Measurements from ENCODE around the gene CD300H. TPM values are rescaled to one million over a fixed set of nuclear protein-coding genes. Genes with fewer than 3 reads are reported as not detected.
A peak's percentile ranks its signal among the peaks of the same experiment; 100 is the strongest.

The CD300H gene
- total RNA-seq (2021; ENCODE audit: unreplicated experiment) (not detected), Bru-seq, nascent RNA (not detected), BruChase-seq, experiment 1, labeled RNA remaining after a 2-hour chase (percentile 10 among the genes with signal in this experiment), BruChase-seq, experiment 2, labeled RNA remaining after a 6-hour chase (not detected)
- not detected for polyA plus RNA-seq (2012; ENCODE audit: insufficient read length)
- long read RNA-seq: 0 reads

- no peaks in the 10 kb centered on the region for H3K27me3 ChIP-seq (ENCODE audit: control insufficient read depth, insufficient read depth, low read length)
- ChIA-PET CTCF (interaction anchor here (1.9 kb wide), 1 partner anchor 90 kb away, joined by 10 read pairs; no protein-coding TSS in a partner anchor), POLR2A (no interaction called here)
- BruUV-seq (replicated peaks): no TSS peak
- in situ Hi-C loops (cut with HindIII; ENCODE audit: low pct_unique_long_range_greater_than_20kb, low sequenced_read_pairs): no loop called here
- H3K4me3 ChIP-seq (ENCODE audit: low read depth in 2 of 2, low read length in 2 of 2): no peak within 1 kb of the TSS
- H3K27ac ChIP-seq (ENCODE audit: low read length): no peak within 1 kb of the TSS
- intact Hi-C loops (cut with micrococcal nuclease; ENCODE audit: unreplicated experiment): loop anchor here (5.0 kb wide), 1 partner anchor 170 kb away; the partner anchor contains the start of gene RAB37
- H3K36me3 ChIP-seq (ENCODE audit: control insufficient read depth, insufficient read depth, low read length): no peaks in the 10 kb centered on the region
- H3K9me3 ChIP-seq (ENCODE audit: control insufficient read depth, insufficient read depth, low read depth, low read length): no peaks in the 10 kb centered on the region
- TF ChIP-seq, protein P1, sequence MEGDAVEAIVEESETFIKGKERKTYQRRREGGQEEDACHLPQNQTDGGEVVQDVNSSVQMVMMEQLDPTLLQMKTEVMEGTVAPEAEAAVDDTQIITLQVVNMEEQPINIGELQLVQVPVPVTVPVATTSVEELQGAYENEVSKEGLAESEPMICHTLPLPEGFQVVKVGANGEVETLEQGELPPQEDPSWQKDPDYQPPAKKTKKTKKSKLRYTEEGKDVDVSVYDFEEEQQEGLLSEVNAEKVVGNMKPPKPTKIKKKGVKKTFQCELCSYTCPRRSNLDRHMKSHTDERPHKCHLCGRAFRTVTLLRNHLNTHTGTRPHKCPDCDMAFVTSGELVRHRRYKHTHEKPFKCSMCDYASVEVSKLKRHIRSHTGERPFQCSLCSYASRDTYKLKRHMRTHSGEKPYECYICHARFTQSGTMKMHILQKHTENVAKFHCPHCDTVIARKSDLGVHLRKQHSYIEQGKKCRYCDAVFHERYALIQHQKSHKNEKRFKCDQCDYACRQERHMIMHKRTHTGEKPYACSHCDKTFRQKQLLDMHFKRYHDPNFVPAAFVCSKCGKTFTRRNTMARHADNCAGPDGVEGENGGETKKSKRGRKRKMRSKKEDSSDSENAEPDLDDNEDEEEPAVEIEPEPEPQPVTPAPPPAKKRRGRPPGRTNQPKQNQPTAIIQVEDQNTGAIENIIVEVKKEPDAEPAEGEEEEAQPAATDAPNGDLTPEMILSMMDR (IDR thresholded peaks at IDR 0.05): no peak
- TF ChIP-seq POLR2AphosphoS5 (IDR thresholded peaks at IDR 0.05; ENCODE audit: low read depth, low read length): no peak
- TF ChIP-seq, protein P2, sequence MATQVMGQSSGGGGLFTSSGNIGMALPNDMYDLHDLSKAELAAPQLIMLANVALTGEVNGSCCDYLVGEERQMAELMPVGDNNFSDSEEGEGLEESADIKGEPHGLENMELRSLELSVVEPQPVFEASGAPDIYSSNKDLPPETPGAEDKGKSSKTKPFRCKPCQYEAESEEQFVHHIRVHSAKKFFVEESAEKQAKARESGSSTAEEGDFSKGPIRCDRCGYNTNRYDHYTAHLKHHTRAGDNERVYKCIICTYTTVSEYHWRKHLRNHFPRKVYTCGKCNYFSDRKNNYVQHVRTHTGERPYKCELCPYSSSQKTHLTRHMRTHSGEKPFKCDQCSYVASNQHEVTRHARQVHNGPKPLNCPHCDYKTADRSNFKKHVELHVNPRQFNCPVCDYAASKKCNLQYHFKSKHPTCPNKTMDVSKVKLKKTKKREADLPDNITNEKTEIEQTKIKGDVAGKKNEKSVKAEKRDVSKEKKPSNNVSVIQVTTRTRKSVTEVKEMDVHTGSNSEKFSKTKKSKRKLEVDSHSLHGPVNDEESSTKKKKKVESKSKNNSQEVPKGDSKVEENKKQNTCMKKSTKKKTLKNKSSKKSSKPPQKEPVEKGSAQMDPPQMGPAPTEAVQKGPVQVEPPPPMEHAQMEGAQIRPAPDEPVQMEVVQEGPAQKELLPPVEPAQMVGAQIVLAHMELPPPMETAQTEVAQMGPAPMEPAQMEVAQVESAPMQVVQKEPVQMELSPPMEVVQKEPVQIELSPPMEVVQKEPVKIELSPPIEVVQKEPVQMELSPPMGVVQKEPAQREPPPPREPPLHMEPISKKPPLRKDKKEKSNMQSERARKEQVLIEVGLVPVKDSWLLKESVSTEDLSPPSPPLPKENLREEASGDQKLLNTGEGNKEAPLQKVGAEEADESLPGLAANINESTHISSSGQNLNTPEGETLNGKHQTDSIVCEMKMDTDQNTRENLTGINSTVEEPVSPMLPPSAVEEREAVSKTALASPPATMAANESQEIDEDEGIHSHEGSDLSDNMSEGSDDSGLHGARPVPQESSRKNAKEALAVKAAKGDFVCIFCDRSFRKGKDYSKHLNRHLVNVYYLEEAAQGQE (IDR thresholded peaks at IDR 0.05; ENCODE audit: insufficient read depth in 1 of 2, low read depth in 2 of 2, low read length in 1 of 2): no peak
- TF ChIP-seq SIN3A (IDR thresholded peaks at IDR 0.05; ENCODE audit: borderline replicate concordance, insufficient read depth, low read depth, low read length): no peak
- no peak for TF ChIP-seq TCF7L2 (IDR thresholded peaks at IDR 0.05; ENCODE audit: low read depth, low read length)
- DNase-seq (ENCODE audit: low read depth, low spot score) (no peak), ATAC-seq (no peak)
- H3K4me1 ChIP-seq (ENCODE audit: control insufficient read depth, insufficient read depth, low read length): peaks cover 11% of the 10 kb centered on the region; the same call in 1 of the 2 replicates
These were observed at the start of gene CD300H for GRCh38 chr17:74567397-74567796. TSS of gene CD300H (minus strand) at chr17:74567509.

DNA sequence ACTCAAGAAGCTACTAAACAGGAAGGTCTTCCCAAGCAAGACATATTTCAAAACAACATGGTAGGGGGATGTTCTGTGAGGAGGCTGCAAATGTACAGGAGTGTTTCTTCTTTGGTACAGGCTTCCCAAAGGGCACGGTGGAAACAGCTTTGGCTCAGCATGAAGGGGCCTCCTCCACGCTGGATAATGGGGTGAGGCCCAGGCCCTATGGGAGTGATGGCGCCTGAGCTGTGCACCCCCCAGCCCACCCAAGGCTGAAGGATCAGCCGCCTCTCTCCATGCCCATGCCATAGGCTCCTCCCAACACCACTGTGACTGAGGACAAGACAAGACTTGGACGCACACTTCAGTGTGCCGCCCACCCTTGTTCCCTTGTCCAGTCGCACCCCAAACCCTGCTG lies 49.4 kb upstream of the CD300H start:
- TF ChIP-seq SIN3A (IDR thresholded peaks at IDR 0.05; ENCODE audit: borderline replicate concordance, insufficient read depth, low read depth, low read length) (no peak), TCF7L2 (IDR thresholded peaks at IDR 0.05; ENCODE audit: low read depth, low read length) (no peak), POLR2AphosphoS5 (IDR thresholded peaks at IDR 0.05; ENCODE audit: low read depth, low read length) (no peak)
- TF ChIP-seq, protein P1 (IDR thresholded peaks at IDR 0.05): no peak
- TF ChIP-seq, protein P2 (IDR thresholded peaks at IDR 0.05; ENCODE audit: insufficient read depth in 1 of 2, low read depth in 2 of 2, low read length in 1 of 2): no peak
- no peak overlapping the region for H3K27ac ChIP-seq (ENCODE audit: low read length)
- no peaks in the 10 kb centered on the region for H3K9me3 ChIP-seq (ENCODE audit: control insufficient read depth, insufficient read depth, low read depth, low read length)
- POLR2A ChIA-PET: no interaction called here
- peaks cover 51% of the 10 kb centered on the region for H3K27me3 ChIP-seq (ENCODE audit: control insufficient read depth, insufficient read depth, low read length)
- ATAC-seq: no peak
- intact Hi-C loops (cut with micrococcal nuclease; ENCODE audit: unreplicated experiment): no loop called here
- no peak overlapping the region for H3K4me3 ChIP-seq (ENCODE audit: low read depth in 2 of 2, low read length in 2 of 2)
- no TSS peak for BruUV-seq (replicated peaks)
- in situ Hi-C loops (cut with HindIII; ENCODE audit: low pct_unique_long_range_greater_than_20kb, low sequenced_read_pairs): no loop called here
- DNase-seq (ENCODE audit: low read depth, low spot score): no peak
- H3K4me1 ChIP-seq (ENCODE audit: control insufficient read depth, insufficient read depth, low read length): no peaks in the 10 kb centered on the region
- no peaks in the 10 kb centered on the region for H3K36me3 ChIP-seq (ENCODE audit: control insufficient read depth, insufficient read depth, low read length)
- CTCF ChIA-PET: no interaction called here
